ENCODE data around the gene JADE2. TPM values are rescaled to one million over a fixed set of nuclear protein-coding genes. Genes with fewer than 3 reads are reported as not detected.
A peak's percentile ranks its signal among the peaks of the same experiment; 100 is the strongest.

JADE2 gene
- total RNA-seq, 1 donor from 2014 or later, result 30.3 TPM

GRCh38 chr5:134603059-134603458 lies 77.6 kb downstream of the JADE2 start:
- Histone ChIP-seq H3K9me3 (ENCODE audit: insufficient read depth, low read depth, low read length) (no peaks in the 10 kb centered on the region), H3K79me2 (ENCODE audit: insufficient read depth, low read length) (no peaks in the 10 kb centered on the region), H4K20me1 (ENCODE audit: insufficient read depth, low read length) (no peaks in the 10 kb centered on the region), H2AFZ (ENCODE audit: low read depth, low read length) (no peak overlapping the region), H3K27me3 (ENCODE audit: insufficient read depth, low read length) (no peaks in the 10 kb centered on the region), H3K4me2 (ENCODE audit: low read length) (no peak overlapping the region), H3K4me3 (ENCODE audit: insufficient read depth, low read depth, low read length) (no peak overlapping the region), H3K4me1 (ENCODE audit: insufficient read depth, low read length) (peaks cover 7% of the 10 kb centered on the region), H3K36me3 (ENCODE audit: insufficient read depth, low read length) (peaks cover 33% of the 10 kb centered on the region), H3K9ac (ENCODE audit: low read length) (no peak overlapping the region), H3K27ac (ENCODE audit: low read depth, low read length) (peak overlapping the region; percentile 31)
- Mint-ChIP-seq H3K4me3 (ENCODE audit: unreplicated experiment) (no peak overlapping the region), H3K36me3 (ENCODE audit: low read depth, unreplicated experiment) (peaks cover 1% of the 10 kb centered on the region), H3K27ac (ENCODE audit: unreplicated experiment) (no peak overlapping the region), H3K9me3 (ENCODE audit: unreplicated experiment) (no peaks in the 10 kb centered on the region), H3K27me3 (ENCODE audit: low read depth, unreplicated experiment) (no peaks in the 10 kb centered on the region), H3K4me1 (ENCODE audit: low read depth, unreplicated experiment) (peaks cover 10% of the 10 kb centered on the region)
- TF ChIP-seq EZH2 (IDR thresholded peaks at IDR 0.05; ENCODE audit: insufficient read depth, low read length) (no peak), CTCF (IDR thresholded peaks at IDR 0.05; ENCODE audit: insufficient read depth, low read depth, low read length) (no peak)
- FAIRE-seq (peak; percentile 23), DNase-seq (ENCODE audit: low read depth) (peak; percentile 67)

GRCh38 chr5:134604908-134605307 lies 79.4 kb downstream of the JADE2 start:
- Mint-ChIP-seq H3K4me1 (ENCODE audit: low read depth, unreplicated experiment) (peaks cover 12% of the 10 kb centered on the region), H3K9me3 (ENCODE audit: unreplicated experiment) (no peaks in the 10 kb centered on the region), H3K36me3 (ENCODE audit: low read depth, unreplicated experiment) (peaks cover 6% of the 10 kb centered on the region), H3K27me3 (ENCODE audit: low read depth, unreplicated experiment) (no peaks in the 10 kb centered on the region), H3K4me3 (ENCODE audit: unreplicated experiment) (no peak overlapping the region), H3K27ac (ENCODE audit: unreplicated experiment) (no peak overlapping the region)
- H2AFZ ChIP-seq (ENCODE audit: low read depth, low read length), result no peak overlapping the region
- H3K36me3 ChIP-seq (ENCODE audit: insufficient read depth, low read length), result peaks cover 49% of the 10 kb centered on the region
- no peak overlapping the region for H3K4me3 ChIP-seq (ENCODE audit: insufficient read depth, low read depth, low read length)
- FAIRE-seq (no peak), DNase-seq (ENCODE audit: low read depth) (no peak)
- H3K27me3 ChIP-seq (ENCODE audit: insufficient read depth, low read length), result no peaks in the 10 kb centered on the region
- no peaks in the 10 kb centered on the region for H4K20me1 ChIP-seq (ENCODE audit: insufficient read depth, low read length)
- H3K79me2 ChIP-seq (ENCODE audit: insufficient read depth, low read length), result no peaks in the 10 kb centered on the region
- no peak overlapping the region for H3K9ac ChIP-seq (ENCODE audit: low read length)
- TF ChIP-seq CTCF (IDR thresholded peaks at IDR 0.05; ENCODE audit: insufficient read depth, low read depth, low read length) (no peak), EZH2 (IDR thresholded peaks at IDR 0.05; ENCODE audit: insufficient read depth, low read length) (no peak)
- peaks cover 7% of the 10 kb centered on the region for H3K4me1 ChIP-seq (ENCODE audit: insufficient read depth, low read length)
- no peak overlapping the region for H3K27ac ChIP-seq (ENCODE audit: low read depth, low read length)
- H3K9me3 ChIP-seq (ENCODE audit: insufficient read depth, low read depth, low read length), result no peaks in the 10 kb centered on the region
- H3K4me2 ChIP-seq (ENCODE audit: low read length), result no peak overlapping the region

DNA sequence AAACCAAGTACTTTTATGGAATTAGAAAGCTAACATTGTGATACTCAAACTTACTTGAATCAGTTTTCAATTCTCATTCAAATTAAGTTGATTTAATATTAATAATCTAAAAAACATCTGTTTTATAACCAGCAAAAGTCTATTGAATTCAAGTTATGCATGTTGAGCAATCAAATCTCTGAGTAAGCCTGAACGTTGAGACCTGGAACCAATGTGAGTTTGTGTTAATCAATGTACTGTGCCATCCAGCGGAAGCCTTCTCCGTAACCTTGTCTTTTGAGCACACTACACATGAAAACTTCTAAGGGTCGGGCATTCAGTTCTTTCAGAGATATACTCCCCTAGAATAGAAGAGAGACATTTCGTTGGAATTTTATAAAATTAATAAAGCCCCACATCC lies 81.3 kb downstream of the JADE2 start:
- no peak for TF ChIP-seq CTCF (IDR thresholded peaks at IDR 0.05; ENCODE audit: insufficient read depth, low read depth, low read length)
- no peak for TF ChIP-seq EZH2 (IDR thresholded peaks at IDR 0.05; ENCODE audit: insufficient read depth, low read length)
- Histone ChIP-seq H3K9me3 (ENCODE audit: insufficient read depth, low read depth, low read length) (no peaks in the 10 kb centered on the region), H3K4me2 (ENCODE audit: low read length) (no peak overlapping the region), H3K36me3 (ENCODE audit: insufficient read depth, low read length) (peaks cover 59% of the 10 kb centered on the region), H3K79me2 (ENCODE audit: insufficient read depth, low read length) (no peaks in the 10 kb centered on the region), H3K27ac (ENCODE audit: low read depth, low read length) (no peak overlapping the region), H3K4me3 (ENCODE audit: insufficient read depth, low read depth, low read length) (no peak overlapping the region), H3K27me3 (ENCODE audit: insufficient read depth, low read length) (no peaks in the 10 kb centered on the region), H3K9ac (ENCODE audit: low read length) (no peak overlapping the region), H3K4me1 (ENCODE audit: insufficient read depth, low read length) (peaks cover 7% of the 10 kb centered on the region), H2AFZ (ENCODE audit: low read depth, low read length) (no peak overlapping the region), H4K20me1 (ENCODE audit: insufficient read depth, low read length) (no peaks in the 10 kb centered on the region)
- H3K4me3 Mint-ChIP-seq (ENCODE audit: unreplicated experiment), result no peak overlapping the region
- no peak for FAIRE-seq
- no peaks in the 10 kb centered on the region for H3K9me3 Mint-ChIP-seq (ENCODE audit: unreplicated experiment)
- H3K27me3 Mint-ChIP-seq (ENCODE audit: low read depth, unreplicated experiment), result no peaks in the 10 kb centered on the region
- H3K4me1 Mint-ChIP-seq (ENCODE audit: low read depth, unreplicated experiment), result peaks cover 7% of the 10 kb centered on the region
- no peak for DNase-seq (ENCODE audit: low read depth)
- no peak overlapping the region for H3K27ac Mint-ChIP-seq (ENCODE audit: unreplicated experiment)
- H3K36me3 Mint-ChIP-seq (ENCODE audit: low read depth, unreplicated experiment), result peaks cover 13% of the 10 kb centered on the region
